Stomach (tissue), 9 donors: Measurements from ENCODE around the gene NRL. TPM values are rescaled to one million over a fixed set of nuclear protein-coding genes. Genes with fewer than 3 reads are reported as not detected.

Experiments
- DNase-seq, 2 donors: peaks; one replicate each; pipeline versions ENCODE4 v3.0.0 to v3.0.0-alpha.2; 2013 to 2019
- H3K27ac ChIP-seq, 5 donors: fragments of 200-600 bp in 4 of 5; sonication (generic) in 4 of 5; one replicate each; pipeline ENCODE4 v1.5.1; 2013 to 2019; ENCODE audit warnings: mild to moderate bottlenecking in 1 of 5, moderate library complexity in 1 of 5
- H3K27me3 ChIP-seq, 3 donors: fragments of 200-600 bp; sonication (generic); one replicate each; pipeline ENCODE4 v1.5.1; 2017 to 2019; ENCODE audit warnings: mixed run types in 1 of 3
- H3K36me3 ChIP-seq, 4 donors: fragments of 200-600 bp; sonication (generic); 1 replicate in 3 of 4; 2 replicates in 1 of 4; pipeline ENCODE4 v1.5.1; 2016 to 2019
- H3K4me1 ChIP-seq, 4 donors: fragments of 200-600 bp; sonication (generic); one replicate each; pipeline ENCODE4 v1.5.1; 2016 to 2019
- H3K4me3 ChIP-seq, 4 donors: fragments of 200-600 bp; sonication (generic) in 3 of 4; one replicate each; pipeline ENCODE4 v1.5.1; 2016 to 2019; ENCODE audit warnings: mild to moderate bottlenecking in 1 of 4
- H3K9me3 ChIP-seq, 4 donors: fragments of 200-600 bp; sonication (generic); one replicate each; pipeline ENCODE4 v1.5.1; 2016 to 2019
- EP300 ChIP-seq: sonication (generic); formaldehyde crosslinking; IDR thresholded peaks from one replicate; pipeline ENCODE4 v1.6.1; 2017; ENCODE audit warnings: antibody characterized with exemption
- POLR2A ChIP-seq, 4 donors: fragments of 450-650 bp; IDR thresholded peaks; one replicate each; pipeline ENCODE4 v1.6.1; 2016; ENCODE audit warnings: antibody characterized with exemption in 4 of 4, control low read depth in 2 of 4, mild to moderate bottlenecking in 1 of 4, moderate library complexity in 1 of 4
- POLR2AphosphoS5 ChIP-seq, 3 donors: sonication (generic); formaldehyde crosslinking; IDR thresholded peaks; one replicate each; pipeline ENCODE4 v1.6.1; 2016; ENCODE audit warnings: antibody characterized with exemption in 3 of 3
- WGBS, 5 donors: extraction: QIAGEN DNeasy Blood & Tissue Kit in 3 of 5; methylation state at CpG; one replicate each; pipeline versions ENCODE4 v1.1.5 to v1.1.7; 2013 to 2018; 5-methylcytosine and 5-hydroxymethylcytosine counted together
- intact Hi-C: fragments of 100-400 bp; cut with DNase I; formaldehyde crosslinking; loops from one replicate; pipeline ENCODE4 v1.15.1; 2023; ENCODE audit warnings: low total_unique reads
- polyA plus RNA-seq, 3 donors: library from polyadenylated mRNA; stranded (reverse); fragments of 200-250 nt; gene quantifications; one replicate each; pipeline ENCODE4 v1.2.3, GENCODE V29; 2013
- total RNA-seq, 5 donors: library from RNA; depleted of rRNA; stranded (reverse); fragments of >200 nt; gene quantifications; one replicate each; pipeline versions ENCODE4 v1.1.0 to v1.2.3, GENCODE V29; 2014 to 2016
- TF ChIP-seq, protein P1 (sequence below), 7 experiments: fragments of 450-650 bp in 4 of 7; fragments of 200-600 bp in 3 of 7; sonication (generic) in 3 of 7; IDR thresholded peaks; one replicate each; pipeline ENCODE4 v1.5.1; 2016 to 2019; ENCODE audit warnings: antibody characterized with exemption in 7 of 7, control low read depth in 2 of 7, mild to moderate bottlenecking in 1 of 7
- donor health status: healthy with polysubstance abuse.
- donor health status: Bipolar disorder and iron deficiency.
- donor health status: healthy.

Gene NRL
- total and polyA plus RNA-seq, 8 donors, result 0.92 to 69.2 (median 1.3) TPM; not detected in 1

DNA sequence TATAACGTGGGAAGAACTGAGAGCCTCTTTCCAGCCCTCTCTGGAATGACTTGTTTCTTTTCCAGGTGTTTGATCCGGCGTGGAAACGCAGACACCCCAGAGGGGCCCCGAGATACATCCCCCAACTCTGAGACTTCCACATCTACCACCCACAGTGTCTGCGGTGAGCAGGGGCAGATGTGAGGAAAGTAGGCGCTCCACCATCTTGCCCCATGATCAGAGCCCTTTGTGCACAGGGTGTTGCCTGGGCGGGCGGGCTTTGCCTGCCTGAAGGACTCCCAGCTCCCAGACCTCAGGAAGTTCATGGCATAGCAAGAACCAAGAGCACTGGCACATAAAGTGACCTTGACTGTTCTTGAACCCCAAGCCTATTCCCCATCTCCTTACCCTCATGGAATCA, 60.1 kb downstream of the NRL start:
- intact Hi-C loops, result loop anchor here (10.0 kb wide), 1 partner anchor 50 kb away; no protein-coding TSS in a partner anchor
- WGBS, 5 donors, result 88 to 95% (median 94%) methylated on average over 8 to 9 of the region's 9 CpGs
- peaks cover 0 to 53% (median 6%) of the 10 kb centered on the region in 3 donors for H3K27me3 ChIP-seq
- H3K4me1 ChIP-seq, result peaks cover 18 to 26% (median 19%) of the 10 kb centered on the region in 4 donors
- H3K27ac ChIP-seq, result no peak overlapping the region
- no peaks in the 10 kb centered on the region for H3K9me3 ChIP-seq
- DNase-seq, result no peak
- no peak for TF ChIP-seq POLR2AphosphoS5 (IDR thresholded peaks at IDR 0.05)
- no peak for TF ChIP-seq POLR2A (IDR thresholded peaks at IDR 0.05)
- no peak for TF ChIP-seq EP300
- TF ChIP-seq, protein P1, sequence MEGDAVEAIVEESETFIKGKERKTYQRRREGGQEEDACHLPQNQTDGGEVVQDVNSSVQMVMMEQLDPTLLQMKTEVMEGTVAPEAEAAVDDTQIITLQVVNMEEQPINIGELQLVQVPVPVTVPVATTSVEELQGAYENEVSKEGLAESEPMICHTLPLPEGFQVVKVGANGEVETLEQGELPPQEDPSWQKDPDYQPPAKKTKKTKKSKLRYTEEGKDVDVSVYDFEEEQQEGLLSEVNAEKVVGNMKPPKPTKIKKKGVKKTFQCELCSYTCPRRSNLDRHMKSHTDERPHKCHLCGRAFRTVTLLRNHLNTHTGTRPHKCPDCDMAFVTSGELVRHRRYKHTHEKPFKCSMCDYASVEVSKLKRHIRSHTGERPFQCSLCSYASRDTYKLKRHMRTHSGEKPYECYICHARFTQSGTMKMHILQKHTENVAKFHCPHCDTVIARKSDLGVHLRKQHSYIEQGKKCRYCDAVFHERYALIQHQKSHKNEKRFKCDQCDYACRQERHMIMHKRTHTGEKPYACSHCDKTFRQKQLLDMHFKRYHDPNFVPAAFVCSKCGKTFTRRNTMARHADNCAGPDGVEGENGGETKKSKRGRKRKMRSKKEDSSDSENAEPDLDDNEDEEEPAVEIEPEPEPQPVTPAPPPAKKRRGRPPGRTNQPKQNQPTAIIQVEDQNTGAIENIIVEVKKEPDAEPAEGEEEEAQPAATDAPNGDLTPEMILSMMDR (IDR thresholded peaks at IDR 0.05), result no peak
- H3K36me3 ChIP-seq, result no peaks in the 10 kb centered on the region
- H3K4me3 ChIP-seq, result no peak overlapping the region

- intact Hi-C loops, result loop anchor here (10.0 kb wide), 1 partner anchor 51 kb away; no protein-coding TSS in a partner anchor
- 82 to 94% (median 90%) methylated on average over 3 to 6 of the region's 6 CpGs for WGBS, 5 donors
These were observed 60.5 kb downstream of the NRL start for GRCh38 chr14:24054324-24054641.

DNA sequence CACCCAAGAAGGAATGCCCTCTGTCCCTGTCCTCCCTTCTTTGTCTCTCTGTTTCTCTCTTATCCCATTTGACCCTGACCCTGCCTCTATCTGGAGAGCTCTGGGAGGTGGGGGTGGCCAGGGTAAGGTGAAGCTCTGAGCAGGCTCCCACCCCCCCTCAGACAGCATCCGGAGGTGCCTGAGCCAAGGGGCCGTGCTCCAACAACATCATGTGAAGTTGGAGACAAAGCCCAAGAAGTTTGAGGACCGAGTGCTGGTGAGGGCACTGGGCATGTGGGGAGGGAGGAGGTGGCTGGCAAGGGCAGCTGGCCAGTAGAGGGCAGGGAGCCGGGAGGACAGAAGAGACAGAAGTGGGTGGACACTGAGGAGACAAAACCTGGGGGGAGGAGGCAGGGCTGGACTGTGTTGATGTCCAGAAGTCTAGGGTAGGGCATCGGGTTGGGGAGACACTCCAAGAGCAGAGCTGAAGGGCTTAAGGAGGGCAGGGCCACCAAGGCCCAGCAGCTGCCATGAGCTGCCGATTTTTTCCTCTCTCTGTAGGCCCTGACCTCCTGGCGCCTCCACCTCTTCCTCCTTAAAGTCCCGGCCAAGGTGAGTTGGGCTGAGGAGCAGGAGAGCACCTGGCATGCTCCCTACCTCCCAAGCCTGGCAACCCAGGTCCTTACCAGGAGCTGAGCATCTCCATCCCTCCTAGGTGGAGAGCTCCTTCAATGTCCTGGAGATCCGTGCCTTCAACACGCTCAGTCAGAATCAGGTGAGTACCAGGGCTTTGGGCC, 61.0 kb downstream of the NRL start:
- Histone ChIP-seq H3K27me3 (peaks cover 0 to 53% (median 6%) of the 10 kb centered on the region in 3 donors), H3K4me1 (peaks cover 18 to 26% (median 19%) of the 10 kb centered on the region in 4 donors), H3K9me3 (no peaks in the 10 kb centered on the region), H3K4me3 (no peak overlapping the region), H3K27ac (no peak overlapping the region), H3K36me3 (no peaks in the 10 kb centered on the region)
- intact Hi-C loops, result loop anchor here (10.0 kb wide), 1 partner anchor 51 kb away; no protein-coding TSS in a partner anchor
- WGBS, 5 donors, result 66 to 77% (median 74%) methylated on average over 9 to 10 of the region's 10 CpGs
- no peak for DNase-seq
- TF ChIP-seq POLR2AphosphoS5 (IDR thresholded peaks at IDR 0.05) (no peak), POLR2A (IDR thresholded peaks at IDR 0.05) (no peak), EP300 (no peak)
- TF ChIP-seq, protein P1 (IDR thresholded peaks at IDR 0.05), result no peak

More at GRCh38 chr14:24054324-24054641, 60.5 kb downstream of the NRL start:
- TF ChIP-seq POLR2A (IDR thresholded peaks at IDR 0.05) (no peak), POLR2AphosphoS5 (IDR thresholded peaks at IDR 0.05) (no peak), EP300 (no peak)
- TF ChIP-seq, protein P1 (IDR thresholded peaks at IDR 0.05), result no peak
- no peaks in the 10 kb centered on the region for H3K9me3 ChIP-seq
- peaks cover 18 to 26% (median 19%) of the 10 kb centered on the region in 4 donors for H3K4me1 ChIP-seq
- H3K36me3 ChIP-seq, result no peaks in the 10 kb centered on the region
- DNase-seq, result no peak
- no peak overlapping the region for H3K27ac ChIP-seq
- peaks cover 0 to 53% (median 6%) of the 10 kb centered on the region in 3 donors for H3K27me3 ChIP-seq
- H3K4me3 ChIP-seq, result no peak overlapping the region

DNA sequence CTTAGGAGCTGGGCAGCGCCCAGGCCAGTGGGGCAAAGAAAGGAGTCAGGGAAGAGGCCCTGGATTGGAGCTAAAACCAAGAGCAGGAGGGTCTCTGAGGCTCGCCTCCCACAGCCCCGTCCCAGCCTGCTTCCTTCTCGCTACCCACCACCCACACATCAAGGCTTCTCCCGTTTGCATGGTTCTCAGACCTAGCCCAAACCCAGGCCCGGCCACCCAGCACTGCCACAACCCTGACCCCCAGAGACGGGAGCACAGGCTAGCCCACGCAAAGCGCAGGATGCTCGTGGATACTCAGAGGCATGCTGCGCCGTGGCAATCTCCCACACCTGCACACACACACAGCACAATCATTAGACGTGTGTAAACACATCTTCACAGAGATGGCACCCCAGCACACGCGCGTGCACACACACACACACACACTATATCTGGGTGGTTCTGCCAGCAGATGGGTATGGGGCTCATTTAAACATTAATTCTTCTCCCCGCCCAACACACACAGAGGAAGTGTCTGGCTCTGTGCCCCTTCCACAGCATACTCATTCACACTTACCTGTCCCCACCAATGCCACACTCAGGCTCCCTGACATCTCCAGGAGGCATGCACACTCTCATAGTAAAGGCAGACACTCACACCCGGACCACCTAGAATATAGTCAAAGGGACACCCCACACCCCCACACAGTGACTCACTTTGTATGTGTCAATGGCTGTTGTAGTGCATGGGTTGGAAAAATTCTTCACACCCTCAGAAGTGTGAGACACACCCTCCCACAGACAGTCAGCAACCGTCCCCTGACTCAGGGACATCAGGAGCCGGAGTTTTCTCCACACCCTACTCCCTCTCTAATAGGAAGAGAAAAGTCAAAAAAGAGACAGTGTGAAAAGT, 61.8 kb downstream of the NRL start:
- H3K4me3 ChIP-seq, result peak overlapping the region; percentile 58 to 70 (median 64)
- no peak overlapping the region for H3K27ac ChIP-seq
- no peaks in the 10 kb centered on the region for H3K9me3 ChIP-seq
- intact Hi-C loops, result loop anchor here (10.0 kb wide), 1 partner anchor 52 kb away; no protein-coding TSS in a partner anchor
- peaks cover 18 to 20% (median 19%) of the 10 kb centered on the region in 4 donors for H3K4me1 ChIP-seq
- no peak for DNase-seq
- TF ChIP-seq, protein P1 (IDR thresholded peaks at IDR 0.05), result no peak
- TF ChIP-seq POLR2A (IDR thresholded peaks at IDR 0.05), result no peak
- no peak for TF ChIP-seq POLR2AphosphoS5 (IDR thresholded peaks at IDR 0.05)
- no peak for TF ChIP-seq EP300
- no peaks in the 10 kb centered on the region for H3K36me3 ChIP-seq
- 49 to 62% (median 53%) methylated on average over 14 to 20 of the region's 20 CpGs for WGBS, 5 donors
- peaks cover 0 to 52% (median 6%) of the 10 kb centered on the region in 3 donors for H3K27me3 ChIP-seq
